NAMALWA (cell line): ENCODE measurements around the gene CFHR4.
"Not testable (repeated sequence)": the region's sequence is repeated elsewhere in the genome, so short reads cannot be mapped to it uniquely, and the experiment has no call there.

ENCODE experiments used
- DNase-seq: peaks from one replicate; pipeline ENCODE4 v3.0.0-alpha.2; 2015; ENCODE audit warnings: low spot score

Gene CFHR4

DNA sequence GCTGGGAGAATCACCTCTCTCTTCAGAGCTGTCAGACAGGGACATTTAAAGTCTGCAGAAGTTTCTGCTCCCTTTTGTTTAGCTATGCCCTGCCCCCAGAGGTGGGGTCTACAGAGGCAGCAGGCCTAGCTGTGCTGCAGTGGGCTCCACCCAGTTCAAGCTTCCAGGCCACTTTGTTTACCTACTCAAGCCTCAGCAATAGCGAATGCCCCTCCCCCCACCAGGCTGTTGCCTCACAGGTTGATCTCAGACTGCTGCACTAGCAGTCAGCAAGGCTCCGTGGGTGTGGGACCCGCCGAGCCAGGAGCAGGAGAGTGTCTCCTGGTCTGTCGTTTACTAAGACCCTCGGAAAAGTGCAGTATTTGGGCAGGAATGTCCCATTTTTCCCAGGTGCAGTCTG lies 53.6 kb downstream of the CFHR4 start:
- DNase-seq: not testable (repeated sequence)

DNA sequence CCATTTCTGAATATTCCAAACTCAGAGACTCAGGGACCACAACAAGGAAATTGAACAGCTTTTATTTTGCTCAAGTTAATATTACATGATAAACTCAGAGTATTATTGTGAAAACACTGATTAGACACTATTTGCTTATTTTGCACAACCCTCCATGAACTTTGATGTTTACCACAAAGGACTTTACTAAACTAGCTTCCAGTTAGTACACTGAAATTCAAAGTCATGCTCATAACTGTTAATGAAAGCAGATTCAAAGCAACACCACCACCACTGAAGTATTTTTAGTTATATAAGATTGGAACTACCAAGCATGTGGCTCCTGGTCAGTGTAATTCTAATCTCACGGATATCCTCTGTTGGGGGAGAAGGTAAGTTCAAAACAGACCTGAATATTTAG lies 55.7 kb downstream of the CFHR4 start, which contains the start of gene CFHR2:
CFHR2 (plus strand) TSS at position 171 of the 400 bp plus-strand sequence; CDS start at position 314, 143 bp downstream.
- not testable (repeated sequence) for DNase-seq

DNA sequence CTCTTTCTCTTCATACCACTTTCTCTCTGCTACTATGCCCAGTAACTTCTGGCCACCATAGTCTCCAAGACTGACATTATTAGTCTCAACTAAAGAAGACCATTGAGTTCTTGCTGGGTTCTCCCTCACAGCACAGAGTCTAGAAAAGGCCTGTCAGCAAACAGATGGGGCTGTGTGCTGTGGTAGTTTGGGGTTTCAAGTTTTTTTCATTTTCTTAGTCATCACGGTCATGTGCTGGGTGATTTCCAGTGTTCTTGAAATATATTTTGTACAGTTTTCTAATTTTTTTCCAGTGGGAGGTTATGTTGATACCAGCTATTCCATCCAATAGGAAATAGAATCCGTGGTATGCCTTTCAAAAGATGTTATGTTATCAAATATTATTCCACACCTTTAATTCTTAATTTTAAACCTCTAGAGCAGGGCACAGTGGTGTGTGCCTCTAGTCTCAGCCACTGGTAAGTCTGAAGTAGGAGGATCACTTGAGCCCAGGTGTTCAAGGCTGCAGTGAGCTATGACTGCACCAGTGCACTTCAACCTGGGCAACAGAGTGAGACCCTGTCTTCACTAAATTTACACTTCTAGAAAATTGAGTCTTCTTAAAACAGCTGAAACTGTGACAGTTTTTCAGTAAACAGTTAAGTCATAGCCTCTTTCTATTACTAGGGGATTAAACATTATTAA lies 64.0 kb downstream of the CFHR4 start:
- DNase-seq: no peak

DNA sequence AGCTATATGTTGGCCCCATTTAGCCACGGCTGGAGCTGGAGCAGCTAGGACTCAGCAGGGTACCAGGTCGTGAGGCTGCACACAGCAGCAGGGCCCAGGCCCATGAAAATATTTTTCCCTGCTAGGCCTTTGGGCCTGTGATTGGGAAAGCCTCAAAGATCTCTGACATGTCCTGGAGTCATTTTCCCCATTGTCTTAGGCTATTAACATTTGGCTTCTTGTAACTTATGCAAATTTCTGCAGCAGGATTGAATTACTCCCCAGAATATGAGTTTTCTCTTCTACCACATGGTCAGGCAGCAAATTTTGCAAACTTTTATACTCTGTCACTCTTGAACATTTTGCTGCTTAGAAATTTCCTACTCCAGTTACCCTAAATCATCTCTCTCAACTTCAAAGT lies 66.9 kb downstream of the CFHR4 start:
- DNase-seq: no peak

DNA sequence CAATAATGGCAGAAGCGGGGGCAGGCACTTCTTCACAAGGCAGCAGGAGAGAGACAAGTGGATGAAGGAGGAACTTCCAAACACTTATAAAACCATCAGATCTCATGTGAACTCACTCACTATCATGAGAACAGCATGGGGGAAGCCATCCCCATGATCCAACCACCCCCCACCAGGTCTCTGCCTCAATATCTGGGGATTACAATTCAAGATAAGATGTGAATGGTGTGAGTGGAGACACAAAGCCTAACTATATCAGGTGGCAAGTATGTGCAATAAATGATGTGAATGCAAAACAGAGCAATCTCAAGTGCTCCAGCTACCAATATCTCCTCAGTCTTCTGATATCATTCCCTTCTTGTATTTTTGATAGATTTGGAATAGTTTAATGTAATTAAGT lies 68.1 kb downstream of the CFHR4 start:
- no peak for DNase-seq

- no peak for DNase-seq
Observed at GRCh38 chr1:196960854-196961253, 73.0 kb downstream of the CFHR4 start.
